Peyer's patch (tissue), 4 donors: ENCODE measurements around the gene ACTR8. TPM values are rescaled to one million over a fixed set of nuclear protein-coding genes. Genes with fewer than 3 reads are reported as not detected.

Experiments
- DNase-seq, 3 donors: peaks; one replicate each; pipeline ENCODE4 v3.0.0-alpha.2; 2017 to 2019
- H3K27ac ChIP-seq, 4 donors: fragments of 200-600 bp; sonication (generic); one replicate each; pipeline ENCODE4 v1.5.1; 2016 to 2019
- H3K27me3 ChIP-seq, 2 donors: fragments of 200-600 bp; sonication (generic); one replicate each; pipeline ENCODE4 v1.5.1; 2019
- H3K36me3 ChIP-seq, 3 donors: fragments of 200-600 bp; sonication (generic); one replicate each; pipeline ENCODE4 v1.5.1; 2016 to 2019
- H3K4me1 ChIP-seq, 4 donors: fragments of 200-600 bp; sonication (generic); one replicate each; pipeline ENCODE4 v1.5.1; 2016 to 2019
- H3K4me3 ChIP-seq, 4 donors: fragments of 200-600 bp; sonication (generic); 1 replicate in 3 of 4; 2 replicates in 1 of 4; pipeline ENCODE4 v1.5.1; 2016 to 2019; ENCODE audit warnings: mild to moderate bottlenecking in 1 of 4
- H3K9me3 ChIP-seq, 4 donors: fragments of 200-600 bp; sonication (generic); one replicate each; pipeline ENCODE4 v1.5.1; 2016 to 2019; ENCODE audit warnings: mild to moderate bottlenecking in 1 of 4
- CTCF ChIP-seq, 6 experiments: fragments of 450-650 bp in 4 of 6; fragments of 200-600 bp in 2 of 6; sonication (generic) in 1 of 6; IDR thresholded peaks; one replicate each; pipeline ENCODE4 v1.5.1; 2017 to 2019; ENCODE audit warnings: antibody characterized with exemption in 6 of 6, mild to moderate bottlenecking in 3 of 6, moderate library complexity in 1 of 6
- POLR2A ChIP-seq, 2 donors: fragments of 450-650 bp; IDR thresholded peaks; one replicate each; pipeline ENCODE4 v1.5.1; 2017; ENCODE audit warnings: antibody characterized with exemption in 2 of 2, mild to moderate bottlenecking in 2 of 2, moderate library complexity in 2 of 2
- total RNA-seq, 4 donors: library from RNA; depleted of rRNA; stranded (reverse); fragments of >200 nt; gene quantifications; one replicate each; pipeline ENCODE4 v1.1.0, GENCODE V29; 2016

Gene ACTR8
- total RNA-seq, 4 donors from 2014 or later, result 13.7 to 53.6 (median 24.9) TPM

GRCh38 chr3:53830944-53831343 lies 51.0 kb downstream of the ACTR8 start:
- H3K4me3 ChIP-seq, result no peak overlapping the region
- H3K27me3 ChIP-seq, result no peaks in the 10 kb centered on the region
- TF ChIP-seq CTCF (IDR thresholded peaks at IDR 0.05) (no peak), POLR2A (IDR thresholded peaks at IDR 0.05) (no peak)
- DNase-seq, result no peak
- no peaks in the 10 kb centered on the region for H3K9me3 ChIP-seq
- no peak overlapping the region for H3K27ac ChIP-seq
- H3K36me3 ChIP-seq, result peaks cover 0 to 6% (median 0%) of the 10 kb centered on the region in 3 donors
- no peaks in the 10 kb centered on the region for H3K4me1 ChIP-seq

DNA sequence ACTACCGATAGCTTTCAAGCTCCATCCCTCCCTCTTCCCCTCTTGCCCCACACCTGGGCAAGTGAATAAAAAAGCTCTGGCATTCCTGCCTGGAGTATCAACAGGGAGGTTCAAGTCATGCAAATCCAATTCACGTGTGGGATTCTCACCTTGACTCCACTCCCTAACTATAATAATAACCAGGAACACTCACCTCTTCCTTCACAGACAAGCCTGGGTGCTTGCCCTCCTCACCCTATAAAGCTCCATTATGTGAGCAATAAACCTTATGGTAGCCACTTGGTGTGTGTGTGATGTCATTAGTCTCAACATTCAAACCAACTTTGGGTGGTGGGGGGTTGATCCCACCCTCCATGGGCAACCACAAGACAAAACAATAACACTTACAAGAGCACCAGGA lies 52.3 kb downstream of the ACTR8 start:
- H3K27ac ChIP-seq, result no peak overlapping the region
- H3K4me3 ChIP-seq, result no peak overlapping the region
- no peak for DNase-seq
- H3K36me3 ChIP-seq, result peaks cover 0 to under 1% (median 0%) of the 10 kb centered on the region in 3 donors
- H3K27me3 ChIP-seq, result no peaks in the 10 kb centered on the region
- H3K4me1 ChIP-seq, result no peaks in the 10 kb centered on the region
- H3K9me3 ChIP-seq, result no peaks in the 10 kb centered on the region
- TF ChIP-seq CTCF (IDR thresholded peaks at IDR 0.05) (no peak), POLR2A (IDR thresholded peaks at IDR 0.05) (no peak)

DNA sequence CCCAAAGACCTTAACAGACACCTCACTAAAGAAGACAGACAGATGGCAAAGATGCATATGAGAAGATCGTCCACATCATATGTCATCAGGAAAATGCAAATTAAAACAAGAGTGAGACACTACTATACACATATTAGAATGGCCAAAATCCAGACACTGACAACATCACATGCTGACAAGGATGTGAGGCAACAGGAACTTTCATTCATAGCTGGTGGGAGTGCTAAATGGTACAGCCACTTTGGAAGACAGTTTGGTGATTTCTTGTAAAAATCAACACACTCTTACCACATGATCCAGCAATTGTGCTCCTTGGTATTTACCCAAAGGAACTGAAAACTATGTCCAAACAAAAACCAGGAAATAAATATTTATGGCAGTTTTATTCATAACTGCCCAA lies 53.4 kb downstream of the ACTR8 start:
- TF ChIP-seq CTCF (IDR thresholded peaks at IDR 0.05) (no peak), POLR2A (IDR thresholded peaks at IDR 0.05) (no peak)

GRCh38 chr3:53826048-53826447 lies 55.9 kb downstream of the ACTR8 start:
- H3K4me3 ChIP-seq, result no peak overlapping the region
- TF ChIP-seq POLR2A (IDR thresholded peaks at IDR 0.05) (no peak), CTCF (IDR thresholded peaks at IDR 0.05) (no peak)
- DNase-seq, result no peak
- no peaks in the 10 kb centered on the region for H3K4me1 ChIP-seq
- H3K27me3 ChIP-seq, result no peaks in the 10 kb centered on the region
- H3K9me3 ChIP-seq, result no peaks in the 10 kb centered on the region
- H3K36me3 ChIP-seq, result peaks cover 0 to 20% (median 0%) of the 10 kb centered on the region in 3 donors
- no peak overlapping the region for H3K27ac ChIP-seq

More for the DNA sequence above, 53.4 kb downstream of the ACTR8 start:
- no peak overlapping the region for H3K4me3 ChIP-seq
- no peak overlapping the region for H3K27ac ChIP-seq
- H3K4me1 ChIP-seq, result no peaks in the 10 kb centered on the region
- no peaks in the 10 kb centered on the region for H3K9me3 ChIP-seq
- H3K27me3 ChIP-seq, result no peaks in the 10 kb centered on the region
- H3K36me3 ChIP-seq, result peaks cover 0 to 4% (median 0%) of the 10 kb centered on the region in 3 donors
- no peak for DNase-seq

- no peak overlapping the region for H3K27ac ChIP-seq
- no peak overlapping the region for H3K4me3 ChIP-seq
- H3K27me3 ChIP-seq, result no peaks in the 10 kb centered on the region
- H3K4me1 ChIP-seq, result no peaks in the 10 kb centered on the region
- no peak for DNase-seq
- no peak for TF ChIP-seq CTCF (IDR thresholded peaks at IDR 0.05)
- TF ChIP-seq POLR2A (IDR thresholded peaks at IDR 0.05), result no peak
- peaks cover 0 to 33% (median 0%) of the 10 kb centered on the region in 3 donors for H3K36me3 ChIP-seq
- no peaks in the 10 kb centered on the region for H3K9me3 ChIP-seq
Observed at GRCh38 chr3:53824795-53825194, 57.2 kb downstream of the ACTR8 start.
